AG10803 (cell line): ENCODE data around the gene RND2.
A peak's percentile ranks its signal among the peaks of the same experiment; 100 is the strongest.
"Not testable (repeated sequence)": the region's sequence is repeated elsewhere in the genome, so short reads cannot be mapped to it uniquely, and the experiment has no call there.

ENCODE experiments used
- DNase-seq: peaks from one replicate; pipeline ENCODE4 v3.0.0; 2010; ENCODE audit warnings: low read depth
- H3K4me3 ChIP-seq: 2 replicates; pipeline ENCODE4 v1.5.1; 2011; ENCODE audit warnings: mild to moderate bottlenecking, low read length, control low read depth
- CTCF ChIP-seq: conservative IDR thresholded peaks from 2 replicates; pipeline ENCODE4 v1.5.1; 2011; ENCODE audit warnings: mild to moderate bottlenecking, low read length, control low read depth, inconsistent platforms

RND2 gene

GRCh38 chr17:42997984-42998938 is 26.8 kb upstream of the RND2 start, which contains the start of gene RPL27:
RPL27 (plus strand) TSS chr17:42998419; CDS start chr17:42998751, 332 bp downstream.
- TF ChIP-seq CTCF: peak; percentile 84
- peak; percentile 100 for DNase-seq
- H3K4me3 ChIP-seq: peak within 1 kb of the TSS; percentile 77

GRCh38 chr17:42999003-42999525 is 26.0 kb upstream of the RND2 start:
- H3K4me3 ChIP-seq: peak overlapping the region; percentile 77
- TF ChIP-seq CTCF: no peak
- DNase-seq: no peak

- H3K4me3 ChIP-seq, DNase-seq: not testable (repeated sequence)
Measured at GRCh38 chr17:43000894-43001293, 24.1 kb upstream of the RND2 start.

GRCh38 chr17:43003542-43004172 is 21.4 kb upstream of the RND2 start:
- peak; percentile 71 for DNase-seq
- no peak for TF ChIP-seq CTCF
- no peak overlapping the region for H3K4me3 ChIP-seq

- H3K4me3 ChIP-seq: peak within 1 kb of the TSS; percentile 69
- DNase-seq: peak; percentile 79
- peak; percentile 41 for TF ChIP-seq CTCF
Measured at GRCh38 chr17:43006639-43007551, 18.1 kb upstream of the RND2 start, which contains the start of gene IFI35. IFI35 (plus strand) TSS chr17:43006784; CDS start chr17:43006948, 164 bp downstream.

- TF ChIP-seq CTCF: no peak
- no peak for DNase-seq
- no peak overlapping the region for H3K4me3 ChIP-seq
Measured at GRCh38 chr17:43010667-43011308, 14.2 kb upstream of the RND2 start.
